T-helper 2 cell treated with Interferon-gamma antibody and Interleukin-4, amounts not matched to agents 5 μg/mL and 100 μg/mL, for 36 hours (primary cell): ENCODE data around the gene GPRC5C.
A peak's percentile ranks its signal among the peaks of the same experiment; 100 is the strongest.

Experiments
- DNase-seq: peaks from one replicate; pipeline ENCODE4 v3.0.0; 2021; ENCODE audit warnings: low spot score
- H3K27ac Mint-ChIP-seq: one replicate; pipeline ENCODE4 v1.8.0; 2021; ENCODE audit warnings: mild to moderate bottlenecking, mixed read lengths
- H3K27me3 Mint-ChIP-seq: one replicate; pipeline ENCODE4 v1.8.0; 2021; ENCODE audit warnings: low read depth, mixed read lengths
- H3K36me3 Mint-ChIP-seq: one replicate; pipeline ENCODE4 v1.8.0; 2021; ENCODE audit warnings: low read depth, mixed read lengths
- H3K4me1 Mint-ChIP-seq: one replicate; pipeline ENCODE4 v1.8.0; 2021; ENCODE audit warnings: low read depth, mixed read lengths
- H3K4me3 Mint-ChIP-seq: one replicate; pipeline ENCODE4 v1.8.0; 2022; ENCODE audit warnings: mild to moderate bottlenecking, moderate library complexity, mixed read lengths
- H3K9me3 Mint-ChIP-seq: one replicate; pipeline ENCODE4 v1.8.0; 2021; ENCODE audit warnings: mixed read lengths

The GPRC5C gene, protein sequence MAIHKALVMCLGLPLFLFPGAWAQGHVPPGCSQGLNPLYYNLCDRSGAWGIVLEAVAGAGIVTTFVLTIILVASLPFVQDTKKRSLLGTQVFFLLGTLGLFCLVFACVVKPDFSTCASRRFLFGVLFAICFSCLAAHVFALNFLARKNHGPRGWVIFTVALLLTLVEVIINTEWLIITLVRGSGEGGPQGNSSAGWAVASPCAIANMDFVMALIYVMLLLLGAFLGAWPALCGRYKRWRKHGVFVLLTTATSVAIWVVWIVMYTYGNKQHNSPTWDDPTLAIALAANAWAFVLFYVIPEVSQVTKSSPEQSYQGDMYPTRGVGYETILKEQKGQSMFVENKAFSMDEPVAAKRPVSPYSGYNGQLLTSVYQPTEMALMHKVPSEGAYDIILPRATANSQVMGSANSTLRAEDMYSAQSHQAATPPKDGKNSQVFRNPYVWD

DNA sequence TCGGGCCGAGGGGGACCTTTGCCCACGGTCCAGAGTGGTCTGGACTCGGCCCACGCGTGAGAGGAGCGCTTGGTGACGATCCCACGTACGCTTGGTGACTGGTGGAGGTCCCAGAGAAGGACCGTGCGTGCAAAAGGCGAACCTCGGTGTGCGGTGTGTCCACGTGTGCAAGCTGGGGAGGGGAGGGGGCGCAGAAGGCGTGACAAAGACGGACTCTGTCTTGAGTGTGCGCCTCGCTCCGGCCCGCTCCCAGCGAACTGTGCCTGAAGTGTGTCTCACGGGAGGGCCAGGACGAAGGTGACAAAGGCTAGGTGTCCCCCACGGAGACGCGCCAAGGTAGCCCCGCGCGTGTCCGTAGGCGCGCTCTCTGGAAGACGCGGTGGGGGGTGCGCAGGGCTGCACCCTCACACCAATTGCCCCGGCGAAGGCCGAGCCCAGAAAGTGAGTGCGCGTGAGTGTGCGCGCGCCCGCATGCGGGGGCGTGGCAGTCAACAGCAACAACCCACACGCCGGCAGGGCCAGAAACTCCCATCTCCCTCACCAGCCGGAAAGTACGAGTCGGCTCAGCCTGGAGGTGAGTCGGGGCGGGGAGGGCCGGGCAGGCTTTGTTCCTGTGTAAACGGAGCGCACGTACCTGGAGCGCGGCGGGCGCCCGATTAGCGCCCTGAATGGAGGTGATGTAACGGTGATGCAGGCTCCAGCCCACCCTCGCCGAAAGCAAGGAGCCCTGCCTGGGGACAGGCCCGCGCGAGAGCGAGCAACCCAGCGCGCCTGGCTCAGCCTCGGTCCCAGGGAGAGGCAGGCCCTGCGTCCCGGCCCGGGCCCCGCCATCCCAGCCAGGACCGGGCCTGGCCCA, at the start of gene GPRC5C:
Gene GPRC5C (plus strand): TSS at position 521 of the 856 bp plus-strand sequence. CDS start 7,689 bp downstream, outside the sequence.
- H3K4me1 Mint-ChIP-seq, result peaks cover 8% of the 10 kb centered on the region
- peaks cover 60% of the 10 kb centered on the region for H3K27me3 Mint-ChIP-seq
- no peak within 1 kb of the TSS for H3K27ac Mint-ChIP-seq
- DNase-seq, result peak; percentile 65
- peak within 1 kb of the TSS; percentile 65 for H3K4me3 Mint-ChIP-seq
- H3K9me3 Mint-ChIP-seq, result no peaks in the 10 kb centered on the region
- no peaks in the 10 kb centered on the region for H3K36me3 Mint-ChIP-seq

GRCh38 chr17:74383141-74383540, 48.7 kb upstream of the GPRC5C start:
- no peak overlapping the region for H3K4me3 Mint-ChIP-seq
- DNase-seq, result no peak
- H3K27me3 Mint-ChIP-seq, result peaks cover 10% of the 10 kb centered on the region
- H3K27ac Mint-ChIP-seq, result no peak overlapping the region
- H3K36me3 Mint-ChIP-seq, result no peaks in the 10 kb centered on the region
- H3K4me1 Mint-ChIP-seq, result no peaks in the 10 kb centered on the region
- H3K9me3 Mint-ChIP-seq, result no peaks in the 10 kb centered on the region

DNA sequence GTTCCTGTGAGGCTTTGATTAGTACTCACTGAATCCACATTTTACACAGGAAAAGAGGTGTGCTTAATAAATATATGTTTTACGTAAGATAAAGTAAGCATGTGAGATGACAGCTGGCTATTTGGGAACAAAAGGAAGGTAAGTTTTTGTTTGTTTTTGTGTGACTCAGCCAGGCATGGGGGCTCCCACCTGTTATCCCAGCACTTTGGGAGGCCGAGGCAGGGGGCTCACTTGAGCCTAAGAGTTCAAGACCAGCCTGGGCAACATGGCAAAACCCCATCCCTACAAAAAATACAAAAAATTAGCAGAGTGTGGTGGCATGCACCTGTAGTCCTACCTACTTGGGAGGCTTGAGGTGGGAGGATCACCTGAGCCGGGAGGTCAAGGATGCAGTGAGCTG, 46.7 kb upstream of the GPRC5C start:
- H3K4me1 Mint-ChIP-seq, result no peaks in the 10 kb centered on the region
- H3K36me3 Mint-ChIP-seq, result no peaks in the 10 kb centered on the region
- H3K4me3 Mint-ChIP-seq, result no peak overlapping the region
- no peak for DNase-seq
- no peak overlapping the region for H3K27ac Mint-ChIP-seq
- peaks cover 13% of the 10 kb centered on the region for H3K27me3 Mint-ChIP-seq
- H3K9me3 Mint-ChIP-seq, result no peaks in the 10 kb centered on the region

DNA sequence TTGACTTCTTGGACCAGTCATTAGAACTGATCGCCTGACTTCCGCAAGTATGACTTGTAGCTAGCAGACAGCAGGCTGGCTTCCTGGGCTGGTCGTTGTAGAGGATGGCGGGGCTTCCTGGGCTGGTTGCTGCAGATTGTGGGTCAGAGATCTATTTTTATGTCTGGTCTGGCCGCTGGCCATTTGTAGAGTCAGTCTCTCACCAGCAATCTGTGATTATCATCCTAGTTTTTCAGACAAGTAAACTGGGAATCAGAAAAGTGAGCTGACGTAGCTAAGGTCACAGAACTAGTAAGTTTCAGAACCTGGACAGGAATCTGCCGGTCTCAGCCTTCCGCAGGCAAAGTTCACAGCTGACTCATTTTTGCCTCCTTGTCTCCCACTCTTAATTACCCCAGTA, 45.5 kb upstream of the GPRC5C start:
- H3K27ac Mint-ChIP-seq, result no peak overlapping the region
- DNase-seq, result no peak
- no peaks in the 10 kb centered on the region for H3K4me1 Mint-ChIP-seq

GRCh38 chr17:74387365-74388218, 44.3 kb upstream of the GPRC5C start:
- Mint-ChIP-seq H3K9me3 (no peaks in the 10 kb centered on the region), H3K4me1 (no peaks in the 10 kb centered on the region), H3K4me3 (no peak overlapping the region), H3K27ac (no peak overlapping the region), H3K36me3 (no peaks in the 10 kb centered on the region), H3K27me3 (peaks cover 13% of the 10 kb centered on the region)
- no peak for DNase-seq

More for the DNA sequence above, 45.5 kb upstream of the GPRC5C start:
- Mint-ChIP-seq H3K9me3 (no peaks in the 10 kb centered on the region), H3K27me3 (peaks cover 12% of the 10 kb centered on the region), H3K4me3 (no peak overlapping the region), H3K36me3 (no peaks in the 10 kb centered on the region)

DNA sequence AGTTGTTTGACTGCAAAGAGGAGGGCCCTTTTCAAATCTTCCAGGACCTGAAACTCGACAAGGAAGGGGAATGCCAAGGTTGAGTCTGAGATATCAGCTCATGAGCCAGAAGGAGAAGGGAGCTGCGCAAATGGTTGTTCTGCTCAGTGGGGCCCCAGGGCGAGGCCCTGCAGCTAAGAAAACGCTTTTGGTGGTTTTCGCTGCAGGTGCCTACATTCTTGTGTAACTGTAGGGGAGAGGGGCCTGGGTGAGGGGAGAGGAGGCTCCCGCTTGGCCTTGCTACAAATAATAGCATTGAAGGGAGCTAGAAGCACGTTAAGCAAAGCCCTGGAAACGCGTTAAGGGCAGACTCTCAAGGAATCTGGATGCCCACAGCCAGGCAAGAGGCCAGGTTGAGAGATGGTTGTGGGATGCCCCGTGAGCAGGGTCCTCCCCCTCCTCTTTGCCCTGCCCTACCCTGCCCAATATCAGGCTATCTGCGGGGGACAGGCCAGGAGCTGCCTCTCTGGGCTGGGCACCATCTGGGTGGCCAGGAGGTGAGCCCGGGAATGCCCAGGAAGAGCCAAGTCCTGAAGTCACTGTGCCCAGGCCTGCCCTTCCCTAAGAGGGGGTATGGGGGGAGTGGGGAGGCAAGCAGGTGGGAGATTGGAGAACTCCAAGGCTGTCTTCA, 42.7 kb upstream of the GPRC5C start:
- Mint-ChIP-seq H3K4me1 (no peaks in the 10 kb centered on the region), H3K27me3 (peaks cover 13% of the 10 kb centered on the region), H3K9me3 (no peaks in the 10 kb centered on the region), H3K4me3 (no peak overlapping the region), H3K27ac (no peak overlapping the region), H3K36me3 (no peaks in the 10 kb centered on the region)
- no peak for DNase-seq

DNA sequence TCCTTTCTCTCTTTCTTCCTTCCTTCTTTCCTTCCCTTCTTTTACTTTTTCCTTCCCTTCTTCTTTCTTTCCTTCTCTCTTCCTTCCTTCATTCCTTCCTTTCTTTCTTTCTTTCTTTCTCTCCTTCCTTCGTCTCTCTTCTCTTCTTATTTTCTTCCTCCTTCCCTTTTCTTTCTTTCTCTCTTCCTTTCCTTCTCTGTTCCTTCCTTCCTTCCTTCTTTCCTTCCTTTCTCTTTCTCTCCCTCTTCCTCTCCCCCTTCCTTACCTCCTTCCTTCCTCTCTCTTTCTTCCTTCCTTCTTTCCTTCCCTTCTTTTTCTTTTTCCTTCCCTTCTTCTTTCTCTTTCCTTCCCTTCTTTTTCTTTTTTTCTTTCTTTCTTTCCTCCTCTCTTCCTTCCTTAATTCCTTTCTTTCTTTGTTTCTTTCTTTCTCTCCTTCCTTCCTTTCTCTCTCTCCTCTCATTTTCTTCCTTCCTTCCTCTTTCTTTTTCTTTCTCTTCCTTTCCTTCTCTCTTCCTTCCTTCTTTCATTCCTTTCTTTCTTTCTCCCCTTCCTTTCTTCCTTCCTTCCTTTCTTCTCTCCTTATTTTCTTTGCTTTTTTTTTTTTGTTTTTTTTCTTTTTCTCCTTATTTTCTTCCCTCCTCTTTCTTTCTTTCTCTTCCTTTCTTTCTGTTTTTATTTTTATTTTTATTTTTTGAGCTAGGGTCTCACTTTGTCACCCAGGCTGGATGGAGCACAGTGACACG, 41.8 kb upstream of the GPRC5C start:
- no peak for DNase-seq
- Mint-ChIP-seq H3K27me3 (peaks cover 5% of the 10 kb centered on the region), H3K4me3 (no peak overlapping the region), H3K27ac (no peak overlapping the region), H3K36me3 (no peaks in the 10 kb centered on the region), H3K9me3 (no peaks in the 10 kb centered on the region), H3K4me1 (no peaks in the 10 kb centered on the region)

DNA sequence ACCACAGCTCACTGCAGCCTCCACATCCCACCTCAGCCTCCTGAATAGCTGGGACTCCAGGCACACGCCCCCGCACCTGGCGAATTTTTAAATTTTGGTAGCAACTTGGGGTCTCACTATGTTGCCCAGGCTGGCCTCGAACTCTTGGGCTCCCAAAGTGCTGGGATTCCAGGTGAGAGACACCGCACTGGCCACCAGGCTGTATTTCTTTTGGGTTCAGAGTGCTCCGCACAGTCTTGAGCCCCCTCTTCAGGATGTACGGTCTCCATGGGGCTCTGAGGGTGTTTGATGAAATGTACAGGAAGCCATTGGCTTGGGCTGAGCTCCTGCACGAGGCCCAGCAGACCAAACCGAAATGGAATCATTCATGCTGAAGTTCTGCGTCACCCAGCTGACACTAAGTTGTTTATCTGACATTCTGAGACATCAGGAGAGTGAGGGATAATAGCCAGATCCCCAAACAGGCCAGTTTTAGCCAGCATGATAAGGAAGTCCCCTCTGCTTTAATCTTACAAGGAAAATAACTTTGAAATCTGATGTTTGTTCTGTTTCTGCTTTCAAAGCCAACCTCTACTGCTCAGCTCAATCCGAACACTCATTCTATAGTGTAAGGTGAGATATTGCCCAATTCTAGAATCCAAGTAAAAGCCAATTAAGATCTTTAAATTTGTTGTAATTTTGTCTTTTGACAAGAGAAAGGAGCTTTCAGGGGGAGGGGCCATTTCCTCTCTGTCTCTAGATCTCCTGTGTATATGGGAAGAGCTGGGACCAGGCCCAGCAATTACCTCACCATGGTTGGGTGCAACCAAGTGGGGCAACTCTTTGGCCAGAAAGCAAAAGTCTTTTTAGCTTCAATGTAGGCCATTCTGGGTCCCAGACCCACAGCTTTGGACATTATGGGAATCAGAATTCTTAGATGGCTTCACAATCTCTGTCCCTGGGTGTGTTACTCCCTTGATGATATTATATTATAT, 40.9 kb upstream of the GPRC5C start:
- no peak overlapping the region for H3K4me3 Mint-ChIP-seq
- DNase-seq, result no peak
- peaks cover 5% of the 10 kb centered on the region for H3K27me3 Mint-ChIP-seq
- H3K4me1 Mint-ChIP-seq, result no peaks in the 10 kb centered on the region
- no peaks in the 10 kb centered on the region for H3K9me3 Mint-ChIP-seq
- H3K27ac Mint-ChIP-seq, result no peak overlapping the region
- no peaks in the 10 kb centered on the region for H3K36me3 Mint-ChIP-seq

DNA sequence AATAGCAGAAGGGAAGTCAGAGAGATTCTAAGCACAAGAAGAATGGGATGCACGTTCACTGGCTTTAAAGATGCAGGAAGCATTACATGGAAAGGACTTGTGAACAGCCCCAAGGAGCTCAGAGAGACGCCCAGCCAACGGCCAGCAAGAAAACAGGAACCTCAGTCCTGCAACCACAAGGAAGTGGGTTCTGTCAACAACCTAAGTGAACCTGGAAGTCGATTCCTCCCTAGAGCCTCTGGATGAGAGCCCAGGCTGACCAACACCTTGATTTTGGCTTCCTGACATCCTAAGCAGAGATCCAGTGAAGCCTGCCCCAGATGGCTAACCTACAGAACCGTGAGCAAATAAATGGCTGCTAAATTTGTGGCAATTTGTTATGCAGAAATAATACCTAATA, 40.1 kb upstream of the GPRC5C start:
- no peak overlapping the region for H3K27ac Mint-ChIP-seq
- no peaks in the 10 kb centered on the region for H3K36me3 Mint-ChIP-seq
- peaks cover 5% of the 10 kb centered on the region for H3K27me3 Mint-ChIP-seq
- H3K4me3 Mint-ChIP-seq, result no peak overlapping the region
- no peak for DNase-seq
- H3K4me1 Mint-ChIP-seq, result no peaks in the 10 kb centered on the region
- no peaks in the 10 kb centered on the region for H3K9me3 Mint-ChIP-seq

DNA sequence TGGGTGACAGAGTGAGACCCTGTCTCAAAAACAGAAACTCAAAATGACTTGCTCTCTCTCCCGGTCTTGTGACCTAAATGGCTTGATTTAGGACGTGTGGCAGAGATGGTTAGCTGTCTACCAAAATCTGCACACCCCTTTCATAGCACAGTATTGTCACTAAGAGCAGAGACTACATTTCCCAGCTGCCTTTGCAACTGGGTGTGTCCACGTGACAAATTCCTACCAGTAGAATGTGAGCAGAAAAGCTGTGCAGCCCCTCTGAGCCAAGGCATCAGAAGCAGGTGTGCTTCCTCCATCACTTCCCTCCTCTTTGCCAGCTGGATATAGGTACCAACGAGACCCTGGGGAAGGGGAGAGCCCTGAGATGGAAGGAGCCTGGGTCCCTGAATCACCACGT, 39.0 kb upstream of the GPRC5C start:
- no peak for DNase-seq
- H3K27ac Mint-ChIP-seq, result no peak overlapping the region
- H3K4me3 Mint-ChIP-seq, result no peak overlapping the region
- no peaks in the 10 kb centered on the region for H3K36me3 Mint-ChIP-seq
- H3K27me3 Mint-ChIP-seq, result peaks cover 5% of the 10 kb centered on the region
- H3K4me1 Mint-ChIP-seq, result no peaks in the 10 kb centered on the region
- H3K9me3 Mint-ChIP-seq, result no peaks in the 10 kb centered on the region

DNA sequence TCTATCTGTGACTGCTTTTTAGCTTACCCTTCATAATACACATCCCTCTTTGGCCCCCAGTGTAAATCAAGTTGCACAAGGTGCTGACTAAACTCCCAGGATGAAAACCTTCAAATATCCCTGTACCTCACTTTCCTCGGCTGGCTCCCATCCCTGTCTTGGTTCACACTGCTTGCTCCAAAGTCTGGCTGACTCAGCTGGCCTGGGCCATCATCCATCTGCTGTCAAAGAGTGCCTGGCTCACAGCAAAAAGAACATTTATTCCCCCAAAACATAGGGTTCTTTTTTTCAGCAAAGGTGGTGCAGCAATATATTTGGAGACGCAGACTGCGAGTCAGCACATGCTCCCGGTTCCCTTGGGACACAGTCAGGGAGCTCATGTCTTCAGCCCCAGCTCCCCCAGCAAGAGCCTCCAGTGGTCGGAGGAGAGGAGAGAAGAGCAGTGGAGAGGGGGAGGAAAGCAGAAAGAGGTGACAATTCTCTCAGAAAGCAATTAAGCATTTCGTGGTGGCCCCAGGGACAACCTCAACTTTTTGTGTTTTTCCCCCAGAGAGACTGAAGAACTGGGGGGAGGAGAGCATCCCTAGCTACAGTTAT, 38.4 kb upstream of the GPRC5C start:
- DNase-seq, result no peak
- Mint-ChIP-seq H3K4me3 (no peak overlapping the region), H3K27ac (no peak overlapping the region), H3K36me3 (no peaks in the 10 kb centered on the region), H3K27me3 (peaks cover 5% of the 10 kb centered on the region), H3K9me3 (no peaks in the 10 kb centered on the region), H3K4me1 (no peaks in the 10 kb centered on the region)
